Peyer's patch (tissue), 4 donors: ENCODE data around the gene SORBS1. TPM values are rescaled to one million over a fixed set of nuclear protein-coding genes. Genes with fewer than 3 reads are reported as not detected.
A peak's percentile ranks its signal among the peaks of the same experiment; 100 is the strongest.

Experiments used
- DNase-seq, 3 donors: peaks; one replicate each; pipeline ENCODE4 v3.0.0-alpha.2; 2017 to 2019
- H3K27ac ChIP-seq, 4 donors: fragments of 200-600 bp; sonication (generic); one replicate each; pipeline ENCODE4 v1.5.1; 2016 to 2019
- H3K27me3 ChIP-seq, 2 donors: fragments of 200-600 bp; sonication (generic); one replicate each; pipeline ENCODE4 v1.5.1; 2019
- H3K36me3 ChIP-seq, 3 donors: fragments of 200-600 bp; sonication (generic); one replicate each; pipeline ENCODE4 v1.5.1; 2016 to 2019
- H3K4me1 ChIP-seq, 4 donors: fragments of 200-600 bp; sonication (generic); one replicate each; pipeline ENCODE4 v1.5.1; 2016 to 2019
- H3K4me3 ChIP-seq, 4 donors: fragments of 200-600 bp; sonication (generic); 1 replicate in 3 of 4; 2 replicates in 1 of 4; pipeline ENCODE4 v1.5.1; 2016 to 2019; ENCODE audit warnings: mild to moderate bottlenecking in 1 of 4
- H3K9me3 ChIP-seq, 4 donors: fragments of 200-600 bp; sonication (generic); one replicate each; pipeline ENCODE4 v1.5.1; 2016 to 2019; ENCODE audit warnings: mild to moderate bottlenecking in 1 of 4
- CTCF ChIP-seq, 6 experiments: fragments of 450-650 bp in 4 of 6; fragments of 200-600 bp in 2 of 6; sonication (generic) in 1 of 6; IDR thresholded peaks; one replicate each; pipeline ENCODE4 v1.5.1; 2017 to 2019; ENCODE audit warnings: antibody characterized with exemption in 6 of 6, mild to moderate bottlenecking in 3 of 6, moderate library complexity in 1 of 6
- POLR2A ChIP-seq, 2 donors: fragments of 450-650 bp; IDR thresholded peaks; one replicate each; pipeline ENCODE4 v1.5.1; 2017; ENCODE audit warnings: antibody characterized with exemption in 2 of 2, mild to moderate bottlenecking in 2 of 2, moderate library complexity in 2 of 2
- total RNA-seq, 4 donors: library from RNA; depleted of rRNA; stranded (reverse); fragments of >200 nt; gene quantifications; one replicate each; pipeline ENCODE4 v1.1.0, GENCODE V29; 2016

SORBS1 gene
- total RNA-seq, 4 donors from 2014 or later: 34.3 to 57.1 (median 48.7) TPM

GRCh38 chr10:95293631-95294030 is 267.5 kb downstream of the SORBS1 start:
- no peak overlapping the region for H3K4me3 ChIP-seq
- DNase-seq: no peak
- H3K36me3 ChIP-seq: no peaks in the 10 kb centered on the region
- peaks cover 0 to 31% (median 17%) of the 10 kb centered on the region in 4 donors for H3K4me1 ChIP-seq
- TF ChIP-seq CTCF (IDR thresholded peaks at IDR 0.05): no peak
- no peak for TF ChIP-seq POLR2A (IDR thresholded peaks at IDR 0.05)
- no peaks in the 10 kb centered on the region for H3K27me3 ChIP-seq
- peak overlapping the region in 2 of 4 donors; percentile 25 to 91 for H3K27ac ChIP-seq
- no peaks in the 10 kb centered on the region for H3K9me3 ChIP-seq

GRCh38 chr10:95291365-95292039 is 269.7 kb downstream of the SORBS1 start:
- H3K36me3 ChIP-seq: no peaks in the 10 kb centered on the region
- DNase-seq: no peak
- no peaks in the 10 kb centered on the region for H3K27me3 ChIP-seq
- TF ChIP-seq CTCF (IDR thresholded peaks at IDR 0.05): no peak
- TF ChIP-seq POLR2A (IDR thresholded peaks at IDR 0.05): no peak
- peak overlapping the region; percentile 79 to 94 (median 86) for H3K4me3 ChIP-seq
- H3K27ac ChIP-seq: peak overlapping the region; percentile 91 to 99 (median 96)
- no peaks in the 10 kb centered on the region for H3K9me3 ChIP-seq
- peaks cover 0 to 45% (median 20%) of the 10 kb centered on the region in 4 donors for H3K4me1 ChIP-seq

DNA sequence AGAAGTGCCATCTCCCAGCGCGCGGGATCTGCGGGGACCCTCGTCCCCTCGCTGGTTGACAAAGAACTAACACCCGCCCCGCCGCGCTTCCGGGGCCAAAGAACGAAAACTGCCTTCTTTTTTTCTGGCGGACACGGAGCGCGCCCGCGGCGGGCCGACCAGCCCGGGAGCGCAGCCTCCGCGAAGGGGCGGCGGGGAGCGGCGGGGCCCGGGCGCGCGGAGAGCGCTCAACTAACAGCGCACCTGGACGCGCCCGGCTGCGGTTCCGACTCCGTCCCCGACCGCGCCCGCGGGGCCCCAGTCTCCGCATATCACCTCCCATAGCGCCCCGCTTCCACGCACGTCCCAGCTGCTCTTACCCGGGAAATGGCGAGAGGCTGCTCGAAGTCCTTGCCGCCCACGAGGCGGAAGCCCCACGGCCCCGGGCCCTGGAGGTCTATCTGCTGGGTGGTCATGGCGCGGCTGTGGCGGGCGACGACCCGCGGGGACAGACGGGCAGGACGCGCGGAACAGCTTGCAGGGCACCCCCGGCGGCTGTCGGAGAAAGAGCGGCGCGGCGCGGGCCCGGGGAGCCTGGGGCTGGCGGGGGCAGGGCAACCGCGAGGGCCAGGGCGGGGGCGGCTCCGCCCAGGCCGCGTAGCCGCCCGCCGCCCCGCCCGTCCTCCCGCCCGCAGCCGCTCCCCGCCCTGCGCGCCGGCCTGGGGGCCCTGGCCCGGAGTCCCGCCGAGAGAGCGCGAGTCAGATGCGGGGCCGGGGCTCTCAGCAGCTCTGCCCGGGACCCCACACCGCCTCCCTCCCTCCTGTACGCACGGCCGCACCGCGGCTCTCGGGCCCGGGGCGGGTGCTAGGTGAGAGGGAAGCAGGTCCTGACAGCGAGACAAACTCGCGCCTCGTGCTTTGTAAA is 270.5 kb downstream of the SORBS1 start, which contains the start of gene PDLIM1:
TSS of gene PDLIM1 (minus strand) at position 543 of the 904 bp plus-strand sequence. CDS start at position 455, 88 bp downstream.
- H3K4me3 ChIP-seq: peak within 1 kb of the TSS; percentile 79 to 94 (median 86)
- peak within 1 kb of the TSS; percentile 91 to 99 (median 96) for H3K27ac ChIP-seq
- peaks cover 0 to 52% (median 20%) of the 10 kb centered on the region in 4 donors for H3K4me1 ChIP-seq
- no peaks in the 10 kb centered on the region for H3K36me3 ChIP-seq
- no peaks in the 10 kb centered on the region for H3K27me3 ChIP-seq
- peak in 5 of 6 experiments; percentile 2 to 57 (median 55) for TF ChIP-seq CTCF (IDR thresholded peaks at IDR 0.05)
- TF ChIP-seq POLR2A (IDR thresholded peaks at IDR 0.05): peak; percentile 97 to 98
- DNase-seq: peak; percentile 75 to 92 (median 91)
- no peaks in the 10 kb centered on the region for H3K9me3 ChIP-seq

GRCh38 chr10:95289921-95290421 is 271.2 kb downstream of the SORBS1 start:
- H3K4me1 ChIP-seq: peaks cover 0 to 52% (median 20%) of the 10 kb centered on the region in 4 donors
- H3K36me3 ChIP-seq: no peaks in the 10 kb centered on the region
- no peaks in the 10 kb centered on the region for H3K27me3 ChIP-seq
- TF ChIP-seq CTCF (IDR thresholded peaks at IDR 0.05) (peak in 1 of 6 experiments; percentile 1), POLR2A (IDR thresholded peaks at IDR 0.05) (no peak)
- no peaks in the 10 kb centered on the region for H3K9me3 ChIP-seq
- H3K4me3 ChIP-seq: peak overlapping the region; percentile 79 to 94 (median 86)
- DNase-seq: peak in 1 of 3 donors; percentile 48
- peak overlapping the region; percentile 91 to 99 (median 96) for H3K27ac ChIP-seq
